HFFc6 (cell line): ENCODE results near the gene PEX3. TPM values are rescaled to one million over a fixed set of nuclear protein-coding genes. Genes with fewer than 3 reads are reported as not detected.
"Not testable (repeated sequence)": the region's sequence is repeated elsewhere in the genome, so short reads cannot be mapped to it uniquely, and the experiment has no call there.

Experiments used
- DNase-seq: peaks from one replicate; pipeline ENCODE4 v3.0.0-alpha.2; 2018
- H3K27ac Mint-ChIP-seq: 2 replicates; pipeline ENCODE4 v1.8.0; 2020; ENCODE audit warnings: mild to moderate bottlenecking, mixed read lengths
- H3K27me3 Mint-ChIP-seq: 2 replicates; pipeline ENCODE4 v1.8.0; 2021; ENCODE audit warnings: mild to moderate bottlenecking, moderate library complexity, mixed read lengths; ENCODE audit not compliant: insufficient read depth
- H3K36me3 Mint-ChIP-seq: 2 replicates; pipeline ENCODE4 v1.8.0; 2021; ENCODE audit warnings: low read depth, mixed read lengths
- H3K4me1 Mint-ChIP-seq: 2 replicates; pipeline ENCODE4 v1.8.0; 2020; ENCODE audit warnings: low read depth, mixed read lengths
- H3K4me3 Mint-ChIP-seq: 2 replicates; pipeline ENCODE4 v1.8.0; 2020; ENCODE audit warnings: mild to moderate bottlenecking, moderate library complexity, mixed read lengths
- H3K9me3 Mint-ChIP-seq: 2 replicates; pipeline ENCODE4 v1.8.0; 2020; ENCODE audit warnings: mild to moderate bottlenecking, mixed read lengths
- CTCF ChIP-seq: fragments of 200-600 bp; sonication (generic); IDR thresholded peaks from 2 replicates; pipeline ENCODE4 v1.5.0; 2021; ENCODE audit warnings: antibody characterized with exemption, mild to moderate bottlenecking
- total RNA-seq, 6 experiments: library from RNA; stranded (reverse); fragmentation: NEBNext Ultra II Directional; extraction: Animal tissue kit (Norgen Biotek cat#: 25700); gene quantifications; 2 replicates in 1 of 6; 3 replicates in 5 of 6; pipeline ENCODE4 v1.2.3, GENCODE V29; 2021

The PEX3 gene
- total RNA-seq, 6 experiments from 2014 or later = 18.7 to 23.7 (median 20.4) TPM

GRCh38 chr6:143431226-143431625, 19.4 kb upstream of the PEX3 start:
- H3K4me3 Mint-ChIP-seq = no peak overlapping the region
- H3K27me3 Mint-ChIP-seq = no peaks in the 10 kb centered on the region; the same call in 1 of the 2 replicates
- no peak for TF ChIP-seq CTCF
- H3K4me1 Mint-ChIP-seq = peaks cover 11% of the 10 kb centered on the region
- H3K9me3 Mint-ChIP-seq = no peaks in the 10 kb centered on the region
- H3K36me3 Mint-ChIP-seq = 0 out of 2 replicates have a peak, but pooled peaks cover 5% of the 10 kb centered on the region
- H3K27ac Mint-ChIP-seq = no peak overlapping the region
- DNase-seq = no peak

GRCh38 chr6:143432588-143432987, 18.0 kb upstream of the PEX3 start:
- Mint-ChIP-seq H3K9me3 (no peaks in the 10 kb centered on the region), H3K4me3 (no peak overlapping the region), H3K4me1 (no peaks in the 10 kb centered on the region), H3K27me3 (no peaks in the 10 kb centered on the region; the same call in 1 of the 2 replicates), H3K27ac (no peak overlapping the region), H3K36me3 (0 out of 2 replicates have a peak, but pooled peaks cover 5% of the 10 kb centered on the region)
- DNase-seq = no peak
- no peak for TF ChIP-seq CTCF

GRCh38 chr6:143441010-143441409, 9.6 kb upstream of the PEX3 start:
- H3K4me3 Mint-ChIP-seq = no peak overlapping the region
- H3K27ac Mint-ChIP-seq = peak overlapping the region; percentile 38; the same call in 1 of the 2 replicates
- DNase-seq = no peak
- peaks cover 16% of the 10 kb centered on the region for H3K36me3 Mint-ChIP-seq
- H3K27me3 Mint-ChIP-seq = no peaks in the 10 kb centered on the region
- TF ChIP-seq CTCF = no peak
- peaks cover 17% of the 10 kb centered on the region for H3K4me1 Mint-ChIP-seq
- no peaks in the 10 kb centered on the region for H3K9me3 Mint-ChIP-seq

GRCh38 chr6:143441680-143442545, 8.7 kb upstream of the PEX3 start:
- Mint-ChIP-seq H3K27ac (peak overlapping the region; percentile 38; the same call in 1 of the 2 replicates), H3K4me1 (peaks cover 18% of the 10 kb centered on the region), H3K27me3 (no peaks in the 10 kb centered on the region), H3K9me3 (no peaks in the 10 kb centered on the region), H3K4me3 (no peak overlapping the region), H3K36me3 (peaks cover 16% of the 10 kb centered on the region)
- peak; percentile 72 for DNase-seq
- TF ChIP-seq CTCF = no peak

GRCh38 chr6:143443096-143443495, 7.5 kb upstream of the PEX3 start:
- Mint-ChIP-seq H3K4me3 (no peak overlapping the region), H3K27ac (no peak overlapping the region), H3K36me3 (peaks cover 16% of the 10 kb centered on the region), H3K27me3 (no peaks in the 10 kb centered on the region), H3K4me1 (peaks cover 23% of the 10 kb centered on the region), H3K9me3 (no peaks in the 10 kb centered on the region)
- DNase-seq = no peak
- TF ChIP-seq CTCF = no peak

- H3K36me3 Mint-ChIP-seq, H3K9me3 Mint-ChIP-seq, H3K27me3 Mint-ChIP-seq, H3K4me3 Mint-ChIP-seq, H3K27ac Mint-ChIP-seq, DNase-seq: not testable (repeated sequence)
- peaks cover 25% of the 10 kb centered on the region for H3K4me1 Mint-ChIP-seq
Measured at GRCh38 chr6:143447865-143448264, 2.7 kb upstream of the PEX3 start.
